A673 (cell line): Measurements from ENCODE around the gene MED14. TPM values are rescaled to one million over a fixed set of nuclear protein-coding genes. Genes with fewer than 3 reads are reported as not detected.

Source experiments
- BruUV-seq: library from RNA; stranded (reverse); fragments of 400-500 nt; replicated peaks from 2 replicates; lab custom pipeline; 2021; lab: Mats Ljungman, UMichigan
- CTCF ChIA-PET: fragments of 300-600 bp; sonication (Branson Sonifier 250); formaldehyde crosslinking; loops from one replicate; lab custom pipeline; 2022; ENCODE audit warnings: antibody characterized with exemption; lab: Charles Lee
- POLR2A ChIA-PET: fragments of 300-600 bp; sonication (Branson Sonifier 250); formaldehyde crosslinking; loops from one replicate; lab custom pipeline; 2022; ENCODE audit warnings: antibody characterized with exemption; ENCODE audit not compliant: low non-redundant PET; lab: Charles Lee
- DNase-seq: peaks from one replicate; pipeline ENCODE4 v3.0.0-alpha.2; 2015; ENCODE audit warnings: low spot score
- H3K27ac ChIP-seq: fragments of 200-600 bp; sonication (generic); 2 replicates; pipeline ENCODE4 v1.5.1; 2016; ENCODE audit warnings: mixed run types, low read depth, mild to moderate bottlenecking, mixed read lengths, antibody characterized with exemption, low read length; ENCODE audit not compliant: poor library complexity, severe bottlenecking
- H3K27me3 ChIP-seq: fragments of 200-600 bp; sonication (generic); replicated peaks from 2 replicates; pipeline ENCODE4 v1.6.1; 2017; ENCODE audit warnings: mixed run types, low read depth, mild to moderate bottlenecking, mixed read lengths, antibody characterized with exemption, low read length; ENCODE audit not compliant: insufficient read depth, poor library complexity
- H3K36me3 ChIP-seq: fragments of 200-600 bp; sonication (generic); 2 replicates; pipeline ENCODE4 v1.6.1; 2016; ENCODE audit warnings: mixed run types, mild to moderate bottlenecking, mixed read lengths, antibody characterized with exemption, low read length; ENCODE audit not compliant: insufficient read depth, poor library complexity, severe bottlenecking
- H3K4me1 ChIP-seq: fragments of 200-600 bp; sonication (generic); 2 replicates; pipeline ENCODE4 v1.6.1; 2017; ENCODE audit warnings: mixed run types, mild to moderate bottlenecking, mixed read lengths, antibody characterized with exemption, low read length; ENCODE audit not compliant: insufficient read depth, poor library complexity, severe bottlenecking
- H3K4me3 ChIP-seq: fragments of 200-600 bp; sonication (generic); 2 replicates; pipeline ENCODE4 v1.5.1; 2016; ENCODE audit warnings: low read depth, mixed run types, mild to moderate bottlenecking, mixed read lengths, low read length; ENCODE audit not compliant: poor library complexity, severe bottlenecking
- H3K9me3 ChIP-seq: fragments of 200-600 bp; sonication (generic); 2 replicates; pipeline ENCODE4 v1.6.1; 2016; ENCODE audit warnings: mixed run types, low read depth, mild to moderate bottlenecking, mixed read lengths, antibody characterized with exemption, low read length; ENCODE audit not compliant: poor library complexity, severe bottlenecking
- CTCF ChIP-seq: fragments of 300-800, 200-600 bp; sonication (generic); conservative IDR thresholded peaks from 2 replicates; pipeline ENCODE4 v1.5.1; 2017; ENCODE audit warnings: low read depth, mild to moderate bottlenecking, antibody characterized with exemption, low read length, moderate library complexity, mixed read lengths
- EZH2 ChIP-seq: fragments of 200-600 bp; sonication (generic); IDR thresholded peaks from 2 replicates; pipeline ENCODE4 v1.6.1; 2017; ENCODE audit warnings: borderline replicate concordance, low read depth, mild to moderate bottlenecking, mixed read lengths, antibody characterized with exemption, low read length; ENCODE audit not compliant: poor library complexity, severe bottlenecking
- intact Hi-C: fragments of 100-400 bp; cut with micrococcal nuclease; formaldehyde crosslinking; loops from one replicate; pipeline ENCODE4 v1.10.0; 2022; ENCODE audit not compliant: unreplicated experiment
- total RNA-seq: library from RNA; stranded (reverse); gene quantifications from 2 replicates; pipeline ENCODE4 v1.2.3, GENCODE V29; 2021

Gene MED14
- total RNA-seq, 1 experiment from 2014 or later = 59.1 TPM

GRCh38 chrX:40746521-40746920 is 11.2 kb upstream of the MED14 start:
- no TSS peak for BruUV-seq
- ChIA-PET POLR2A (no interaction called here), CTCF (no interaction called here)
- Histone ChIP-seq H3K27me3 (peaks cover 6% of the 10 kb centered on the region), H3K36me3 (no peaks in the 10 kb centered on the region), H3K4me1 (no peaks in the 10 kb centered on the region), H3K4me3 (no peak overlapping the region), H3K27ac (no peak overlapping the region), H3K9me3 (no peaks in the 10 kb centered on the region)
- TF ChIP-seq CTCF (no peak), EZH2 (no peak)
- DNase-seq = no peak
- intact Hi-C loops = no loop called here

GRCh38 chrX:40736170-40736505 is 796 bp upstream of the MED14 start:
- ChIA-PET CTCF (no interaction called here), POLR2A (no interaction called here)
- Histone ChIP-seq H3K27me3 (peaks cover 8% of the 10 kb centered on the region), H3K4me3 (peak overlapping the region; percentile 66), H3K27ac (peak overlapping the region; percentile 88), H3K36me3 (no peaks in the 10 kb centered on the region), H3K4me1 (no peaks in the 10 kb centered on the region), H3K9me3 (no peaks in the 10 kb centered on the region)
- intact Hi-C loops = no loop called here
- DNase-seq = no peak
- BruUV-seq = TSS peak; percentile 94
- no peak for TF ChIP-seq EZH2
- TF ChIP-seq CTCF = no peak

- Histone ChIP-seq H3K36me3 (no peaks in the 10 kb centered on the region), H3K27ac (peak overlapping the region; percentile 88), H3K27me3 (peaks cover 8% of the 10 kb centered on the region), H3K9me3 (no peaks in the 10 kb centered on the region), H3K4me3 (peak overlapping the region; percentile 66), H3K4me1 (no peaks in the 10 kb centered on the region)
- POLR2A ChIA-PET = no interaction called here
- CTCF ChIA-PET = no interaction called here
- peak; percentile 36 for DNase-seq
- TF ChIP-seq CTCF (no peak), EZH2 (no peak)
- no TSS peak for BruUV-seq
- intact Hi-C loops = no loop called here
Observed at GRCh38 chrX:40734971-40735324, 394 bp downstream of the MED14 start.
